Loucy (cell line): Measurements from ENCODE around the gene ZMYM1.

Experiments used
- H2AFZ ChIP-seq: fragments of 200-600 bp; sonication (generic); 2 replicates; pipeline ENCODE4 v1.6.0; 2016; ENCODE audit warnings: antibody characterized with exemption, mild to moderate bottlenecking, low read length, moderate library complexity
- H3F3A ChIP-seq: fragments of 200-600 bp; 2 replicates; pipeline ENCODE4 v1.6.0; 2016; ENCODE audit warnings: antibody characterized with exemption, low read depth, mild to moderate bottlenecking
- H3K27me3 ChIP-seq: fragments of 200-600 bp; sonication (generic); 2 replicates; pipeline ENCODE4 v1.6.1; 2014; ENCODE audit warnings: low read length, mild to moderate bottlenecking; ENCODE audit not compliant: insufficient read depth, poor library complexity, severe bottlenecking
- H3K36me3 ChIP-seq: fragments of 200-600 bp; sonication (generic); 2 replicates; pipeline ENCODE4 v1.6.1; 2016; ENCODE audit warnings: low read length; ENCODE audit not compliant: insufficient read depth
- H3K4me1 ChIP-seq: fragments of 200-600 bp; sonication (generic); 2 replicates; pipeline ENCODE4 v1.5.1; 2014; ENCODE audit warnings: low read length, mild to moderate bottlenecking; ENCODE audit not compliant: insufficient read depth, poor library complexity, severe bottlenecking
- H3K4me2 ChIP-seq: fragments of 200-600 bp; sonication (generic); 2 replicates; pipeline ENCODE4 v1.6.0; 2014; ENCODE audit warnings: antibody characterized with exemption, low read length, low read depth, mild to moderate bottlenecking; ENCODE audit not compliant: poor library complexity, severe bottlenecking
- H3K4me3 ChIP-seq: fragments of 200-600 bp; sonication (generic); 2 replicates; pipeline ENCODE4 v1.5.1; 2014; ENCODE audit warnings: low read length, mild to moderate bottlenecking, mixed read lengths; ENCODE audit not compliant: poor library complexity, severe bottlenecking
- H3K79me2 ChIP-seq: fragments of 200-600 bp; sonication (generic); 2 replicates; pipeline ENCODE4 v1.6.1; 2014; ENCODE audit warnings: low read length; ENCODE audit not compliant: insufficient read depth
- H3K9ac ChIP-seq: fragments of 200-600 bp; sonication (generic); 2 replicates; pipeline ENCODE4 v1.6.0; 2014; ENCODE audit warnings: mild to moderate bottlenecking, low read depth, low read length, moderate library complexity; ENCODE audit not compliant: poor library complexity, severe bottlenecking
- H3K9me2 ChIP-seq: fragments of 200-600 bp; sonication (generic); replicated peaks from 2 replicates; pipeline ENCODE4 v1.6.1; 2016; ENCODE audit warnings: low read depth, low read length, mixed read lengths
- H3K9me3 ChIP-seq: fragments of 200-600 bp; sonication (generic); 2 replicates; pipeline ENCODE4 v1.6.1; 2014; ENCODE audit warnings: mild to moderate bottlenecking, antibody characterized with exemption, low read length, low read depth; ENCODE audit not compliant: insufficient read depth
- H4K20me1 ChIP-seq: fragments of 200-600 bp; sonication (generic); 2 replicates; pipeline ENCODE4 v1.6.0; 2014; ENCODE audit warnings: antibody characterized with exemption, low read length, mild to moderate bottlenecking; ENCODE audit not compliant: insufficient read depth, poor library complexity, severe bottlenecking
- CTCF ChIP-seq: fragments of 200-600 bp; sonication (generic); conservative IDR thresholded peaks from 2 replicates; pipeline ENCODE4 v1.5.1; 2014; ENCODE audit warnings: mild to moderate bottlenecking, antibody characterized with exemption, low read length
- EZH2phosphoT487 ChIP-seq: fragments of 200-600 bp; IDR thresholded peaks from 2 replicates; pipeline ENCODE4 v1.6.1; 2018; ENCODE audit warnings: antibody characterized with exemption, mild to moderate bottlenecking, moderate library complexity, borderline replicate concordance

Gene ZMYM1

GRCh38 chr1:35112668-35113067 lies 33.5 kb downstream of the ZMYM1 start:
- H3K4me3 ChIP-seq: no peak overlapping the region
- no peaks in the 10 kb centered on the region for H3K27me3 ChIP-seq
- TF ChIP-seq EZH2phosphoT487 (no peak), CTCF (peak; percentile 58)
- H3K4me2 ChIP-seq: no peak overlapping the region
- H2AFZ ChIP-seq: no peak overlapping the region
- H3K9me3 ChIP-seq: no peaks in the 10 kb centered on the region
- H3K9me2 ChIP-seq: no peaks in the 10 kb centered on the region
- peaks cover 3% of the 10 kb centered on the region; the same call in 1 of the 2 replicates for H3K36me3 ChIP-seq
- H3K79me2 ChIP-seq: no peaks in the 10 kb centered on the region
- H3K4me1 ChIP-seq: peaks cover 6% of the 10 kb centered on the region
- no peaks in the 10 kb centered on the region for H3F3A ChIP-seq
- no peak overlapping the region for H3K9ac ChIP-seq
- H4K20me1 ChIP-seq: no peaks in the 10 kb centered on the region

- H3K9me2 ChIP-seq: no peaks in the 10 kb centered on the region
- H3K9me3 ChIP-seq: no peaks in the 10 kb centered on the region
- no peak overlapping the region for H3K4me2 ChIP-seq
- no peak overlapping the region for H2AFZ ChIP-seq
- no peak for TF ChIP-seq EZH2phosphoT487
- no peak for TF ChIP-seq CTCF
- peaks cover 6% of the 10 kb centered on the region for H3K4me1 ChIP-seq
- H3F3A ChIP-seq: no peaks in the 10 kb centered on the region
- H3K79me2 ChIP-seq: no peaks in the 10 kb centered on the region
- H3K27me3 ChIP-seq: no peaks in the 10 kb centered on the region
- no peak overlapping the region for H3K9ac ChIP-seq
- no peaks in the 10 kb centered on the region for H4K20me1 ChIP-seq
- peaks cover 3% of the 10 kb centered on the region; the same call in 1 of the 2 replicates for H3K36me3 ChIP-seq
- no peak overlapping the region for H3K4me3 ChIP-seq
Observed at GRCh38 chr1:35115459-35116383, 36.5 kb downstream of the ZMYM1 start.

GRCh38 chr1:35120458-35121133 lies 41.4 kb downstream of the ZMYM1 start:
- no peaks in the 10 kb centered on the region for H3K9me2 ChIP-seq
- H3K27me3 ChIP-seq: no peaks in the 10 kb centered on the region
- H3K36me3 ChIP-seq: 0 out of 2 replicates have a peak, but pooled peaks cover 3% of the 10 kb centered on the region
- peaks cover 5% of the 10 kb centered on the region for H3K4me1 ChIP-seq
- H3K79me2 ChIP-seq: no peaks in the 10 kb centered on the region
- no peak overlapping the region for H3K4me2 ChIP-seq
- H3K9ac ChIP-seq: no peak overlapping the region
- H4K20me1 ChIP-seq: no peaks in the 10 kb centered on the region
- H3K4me3 ChIP-seq: no peak overlapping the region
- H3K9me3 ChIP-seq: no peaks in the 10 kb centered on the region
- TF ChIP-seq CTCF (no peak), EZH2phosphoT487 (no peak)
- no peaks in the 10 kb centered on the region for H3F3A ChIP-seq
- H2AFZ ChIP-seq: no peak overlapping the region
